ENCODE data around the gene SPRYD4.
"Not testable (repeated sequence)": the region's sequence is repeated elsewhere in the genome, so short reads cannot be mapped to it uniquely, and the experiment has no call there.

SPRYD4 gene

DNA sequence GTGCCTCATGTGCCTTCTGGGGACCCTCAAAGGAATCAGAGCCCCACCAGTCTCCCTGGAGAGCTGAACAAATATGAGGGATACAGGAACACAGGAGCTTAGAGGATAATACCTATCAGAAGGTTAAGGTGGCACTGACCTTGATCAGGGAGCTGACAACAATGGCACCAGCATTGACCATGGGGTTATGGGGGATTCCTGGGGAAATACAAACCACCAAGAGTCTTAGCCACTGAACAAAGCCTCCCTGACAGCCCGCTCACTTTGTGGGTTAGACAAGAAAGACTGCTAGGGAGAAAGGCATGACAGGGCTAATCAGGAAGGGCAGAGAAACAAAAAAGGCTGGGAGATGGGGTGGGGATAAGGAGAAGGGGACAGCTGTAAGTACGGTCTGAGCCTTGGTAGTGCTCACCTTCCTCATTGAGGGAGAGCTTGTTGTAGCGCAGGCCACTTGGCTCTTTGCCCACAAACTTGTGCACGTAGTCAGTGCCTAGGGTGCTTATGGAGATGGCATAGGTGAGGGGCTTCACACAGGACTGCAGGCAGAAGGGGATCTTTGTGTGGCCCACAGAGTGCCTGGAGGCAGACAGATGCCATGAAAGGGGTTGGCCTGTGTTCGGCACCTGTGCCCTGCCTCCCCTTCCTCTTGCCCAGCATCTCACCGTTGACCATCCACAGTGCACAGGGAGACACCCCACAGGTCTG is 9.3 kb downstream of the SPRYD4 start:
- DNase-seq: no peak

DNA sequence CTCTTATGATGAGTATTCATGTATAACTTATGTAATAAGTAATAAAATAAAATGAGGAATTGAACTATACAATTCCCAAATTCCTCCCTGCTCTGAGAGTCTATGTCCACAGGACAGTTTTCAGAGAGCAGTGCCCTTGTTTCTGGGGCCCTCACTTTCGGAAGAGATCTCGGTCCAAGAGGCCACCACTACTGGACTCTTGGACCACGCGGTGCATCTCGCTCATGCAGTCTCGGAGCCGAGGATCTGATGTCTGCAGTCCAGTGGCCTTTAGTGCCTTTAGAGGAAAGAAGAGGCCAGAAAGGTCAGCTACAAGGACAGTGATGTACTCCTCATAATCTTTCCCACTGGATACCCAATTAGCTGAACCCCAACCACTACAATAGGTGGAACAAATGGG is 11.2 kb downstream of the SPRYD4 start:
- no peak for DNase-seq

DNA sequence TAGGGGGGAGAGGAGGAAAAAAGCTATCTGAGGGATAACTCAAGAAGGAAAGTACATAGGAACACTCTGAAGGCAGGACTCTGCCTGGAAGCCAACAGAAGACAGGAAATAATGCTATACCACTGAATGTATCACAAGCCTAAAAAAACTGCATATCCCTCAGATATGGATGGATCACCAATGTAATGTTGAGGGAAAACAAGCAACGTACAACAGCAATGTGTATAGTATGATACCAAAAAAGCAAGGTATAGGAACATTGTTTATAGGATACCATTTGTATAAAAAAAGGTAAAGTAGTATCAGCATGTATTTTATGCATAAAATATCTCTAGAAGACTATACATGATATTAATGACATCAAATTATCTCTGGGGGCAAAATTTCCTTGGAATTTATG is 16.2 kb downstream of the SPRYD4 start:
- DNase-seq: no peak

- no peak for DNase-seq
These were observed 18.3 kb downstream of the SPRYD4 start for GRCh38 chr12:56486694-56487093.

- DNase-seq: peak; percentile 18
These were observed 19.2 kb downstream of the SPRYD4 start for GRCh38 chr12:56487448-56488040.

DNA sequence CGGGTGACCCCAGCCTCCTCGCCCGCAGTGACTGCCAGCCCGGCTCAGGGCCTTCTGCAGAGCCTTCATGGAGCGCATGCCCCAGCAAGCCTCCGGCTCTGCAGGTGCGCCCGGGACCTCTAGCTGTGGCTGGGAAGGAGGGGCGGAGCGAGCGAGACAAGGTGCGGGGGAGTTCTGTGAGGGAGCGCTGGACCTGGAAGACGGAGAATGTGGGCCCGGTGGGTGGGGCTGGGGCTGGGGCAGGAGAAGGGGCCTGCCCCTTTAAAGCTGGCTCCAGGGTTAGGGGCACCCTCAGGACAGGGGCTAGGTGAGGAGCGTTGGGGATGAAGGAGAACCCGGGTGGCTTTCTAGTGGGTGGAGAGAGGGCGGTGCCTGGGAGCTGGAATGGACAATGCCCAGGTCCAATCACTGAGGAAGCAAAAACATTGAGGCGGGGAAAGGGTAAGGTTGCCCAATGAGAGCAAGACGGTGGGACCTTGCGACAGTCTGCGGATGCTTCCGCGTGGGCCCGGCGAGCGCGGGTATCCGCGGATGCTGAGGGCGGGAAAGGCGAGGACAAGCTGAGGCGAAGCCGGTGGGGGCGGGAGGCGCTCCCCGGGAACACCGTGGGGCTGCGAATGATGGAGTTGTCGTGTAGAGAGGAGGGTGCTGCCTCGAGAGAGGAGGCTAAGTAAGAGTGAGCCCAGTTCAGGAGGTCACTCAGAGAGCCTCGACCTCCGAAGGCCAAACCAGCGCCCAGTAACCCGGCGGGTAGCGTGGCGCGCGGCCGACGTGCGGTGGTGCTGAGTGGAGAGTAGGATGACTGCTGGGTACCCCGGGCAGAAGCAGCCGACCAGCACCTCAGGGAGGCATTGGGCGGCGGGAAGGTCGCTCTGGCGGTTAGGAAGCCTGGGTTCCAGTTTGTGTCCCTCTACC is 19.9 kb downstream of the SPRYD4 start, which contains the start of gene GLS2:
TSS of gene GLS2 (minus strand) at position 121 of the 915 bp plus-strand sequence. CDS start at position 78, 43 bp downstream.
- peak; percentile 71 for DNase-seq

- no peak for DNase-seq
These were observed 22.0 kb downstream of the SPRYD4 start for GRCh38 chr12:56490360-56490759.

DNA sequence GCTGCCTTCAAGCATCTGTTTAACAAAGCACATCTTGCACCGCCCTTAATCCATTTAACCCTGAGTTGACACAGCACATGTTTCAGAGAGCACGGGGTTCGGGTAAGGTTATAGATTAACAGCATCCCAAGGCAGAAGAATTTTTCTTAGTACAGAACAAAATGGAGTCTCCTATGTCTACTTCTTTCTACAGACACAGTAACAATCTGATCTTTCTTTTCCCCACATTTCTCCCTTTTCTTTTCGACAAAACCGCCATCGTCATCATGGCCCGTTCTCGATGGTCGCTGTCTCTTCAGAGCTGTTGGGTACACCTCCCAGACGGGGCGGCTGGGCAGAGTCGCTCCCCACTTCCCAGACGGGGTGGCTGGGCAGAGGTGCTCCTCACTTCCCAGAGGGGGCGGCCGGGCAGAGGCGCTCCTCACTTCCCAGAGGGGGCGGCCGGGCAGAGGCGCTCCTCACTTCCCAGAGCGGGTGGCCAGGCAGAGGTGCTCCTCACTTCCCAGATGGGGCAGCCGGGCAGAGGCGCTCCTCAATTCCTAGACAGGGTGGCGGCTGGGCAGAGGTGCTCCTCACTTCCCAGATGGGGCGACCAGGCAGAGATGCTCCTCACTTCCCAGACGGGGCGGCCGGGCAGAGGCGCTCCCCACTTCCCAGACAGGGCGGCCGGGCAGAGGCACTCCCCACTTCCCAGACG is 25.2 kb downstream of the SPRYD4 start:
- DNase-seq: not testable (repeated sequence)

- DNase-seq: not testable (repeated sequence)
These were observed 25.7 kb downstream of the SPRYD4 start for GRCh38 chr12:56494106-56494415.

- DNase-seq: not testable (repeated sequence)
These were observed 26.1 kb downstream of the SPRYD4 start for GRCh38 chr12:56494481-56494880.

- DNase-seq: peak; percentile 38
These were observed 28.3 kb downstream of the SPRYD4 start for GRCh38 chr12:56496704-56497103.

GRCh38 chr12:56498126-56498902 is 29.9 kb downstream of the SPRYD4 start:
- not testable (repeated sequence) for DNase-seq

DNA sequence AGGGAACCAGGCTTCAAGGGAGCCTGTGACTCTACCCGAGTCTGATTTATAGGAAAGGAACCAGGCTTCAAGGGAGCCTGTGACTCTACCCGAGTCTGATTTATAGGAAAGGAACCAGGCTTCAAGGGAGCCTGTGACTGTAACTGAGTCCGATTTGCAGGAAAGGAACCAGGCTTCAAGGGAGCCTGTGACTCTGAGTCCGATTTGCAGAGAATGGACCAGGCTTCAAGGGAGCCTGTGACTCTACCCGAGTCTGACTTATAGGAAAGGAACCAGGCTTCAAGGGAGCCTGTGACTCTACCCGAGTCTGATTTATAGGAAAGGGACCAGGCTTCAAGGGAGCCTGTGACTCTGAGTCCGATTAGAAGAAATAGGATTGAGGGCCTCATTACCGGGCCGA is 31.1 kb downstream of the SPRYD4 start:
- not testable (repeated sequence) for DNase-seq

DNA sequence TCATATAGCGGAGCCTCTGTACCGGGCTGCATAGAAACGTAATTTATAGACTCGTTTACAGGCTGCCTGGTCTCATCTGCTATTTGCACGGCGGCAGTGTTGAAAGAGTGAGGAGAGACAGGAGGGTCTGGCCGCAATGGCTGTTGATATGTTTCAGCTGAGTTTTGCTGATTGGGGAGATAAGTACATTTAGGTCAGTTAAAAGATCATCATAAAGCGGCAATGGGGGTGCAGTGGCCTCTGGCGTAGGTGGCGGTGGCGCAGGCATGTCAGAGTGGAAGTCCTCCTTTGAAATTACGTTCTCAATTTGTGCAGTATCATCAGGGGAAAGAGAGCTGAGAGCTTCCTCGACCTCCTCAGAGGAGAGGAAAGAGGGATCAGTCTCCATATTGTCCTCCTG is 31.5 kb downstream of the SPRYD4 start:
- not testable (repeated sequence) for DNase-seq

DNA sequence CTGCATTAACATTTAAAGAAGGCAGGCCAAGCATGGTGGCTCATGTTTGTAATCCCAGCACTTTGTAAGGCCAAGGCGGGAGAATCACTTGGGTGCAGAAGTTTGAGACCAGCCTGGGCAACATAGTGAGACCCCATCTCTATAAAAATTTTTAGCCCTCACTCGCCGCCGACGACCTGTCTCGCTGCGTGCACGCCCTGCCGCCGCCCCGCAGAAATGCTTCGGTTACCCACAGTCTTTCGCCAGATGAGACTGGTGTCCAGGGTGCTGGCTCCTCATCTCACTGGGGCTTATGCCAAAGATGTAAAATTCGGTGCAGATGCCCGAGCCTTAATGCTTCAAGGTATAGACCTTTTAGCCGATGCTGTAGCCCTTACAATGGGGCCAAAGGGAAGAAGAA is 42.4 kb downstream of the SPRYD4 start:
- DNase-seq: no peak

DNA sequence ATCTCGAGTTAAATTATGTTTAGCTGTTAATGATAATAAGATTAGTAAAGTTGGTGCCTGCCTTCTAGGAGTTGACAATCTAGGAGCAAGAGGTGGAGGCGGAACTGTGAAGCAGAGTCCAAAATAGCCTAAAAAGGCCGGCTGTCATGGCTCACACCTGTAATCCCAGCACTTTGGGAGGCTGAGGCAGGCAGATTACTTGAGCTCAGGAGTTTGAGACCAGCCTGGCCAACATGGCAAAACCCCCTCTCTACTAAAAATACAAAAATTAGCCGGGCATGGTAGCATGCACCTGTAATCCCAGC is 45.6 kb downstream of the SPRYD4 start:
- not testable (repeated sequence) for DNase-seq

GRCh38 chr12:56517854-56518253 is 49.5 kb downstream of the SPRYD4 start:
- no peak for DNase-seq

- DNase-seq: no peak
These were observed 50.2 kb downstream of the SPRYD4 start for GRCh38 chr12:56518570-56518969.

DNA sequence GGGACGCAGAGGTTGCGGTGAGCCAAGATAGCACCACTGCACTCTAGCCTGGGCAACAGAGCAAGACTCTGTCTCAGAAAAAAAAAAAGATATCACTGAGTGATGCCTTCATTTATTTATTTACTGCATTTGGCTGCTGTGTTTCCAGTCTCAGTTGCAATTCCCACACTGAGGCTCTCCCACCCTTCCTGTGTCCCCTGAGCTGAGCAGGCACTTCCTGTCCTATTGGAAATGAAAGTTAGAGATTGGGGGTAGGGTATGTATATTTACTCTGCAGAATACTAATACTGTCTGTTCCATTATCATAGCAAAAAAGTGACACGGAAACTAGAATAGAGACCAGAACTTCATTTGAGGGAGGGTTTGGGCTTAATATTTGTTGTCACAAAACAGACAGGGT is 51.7 kb downstream of the SPRYD4 start:
- no peak for DNase-seq

DNA sequence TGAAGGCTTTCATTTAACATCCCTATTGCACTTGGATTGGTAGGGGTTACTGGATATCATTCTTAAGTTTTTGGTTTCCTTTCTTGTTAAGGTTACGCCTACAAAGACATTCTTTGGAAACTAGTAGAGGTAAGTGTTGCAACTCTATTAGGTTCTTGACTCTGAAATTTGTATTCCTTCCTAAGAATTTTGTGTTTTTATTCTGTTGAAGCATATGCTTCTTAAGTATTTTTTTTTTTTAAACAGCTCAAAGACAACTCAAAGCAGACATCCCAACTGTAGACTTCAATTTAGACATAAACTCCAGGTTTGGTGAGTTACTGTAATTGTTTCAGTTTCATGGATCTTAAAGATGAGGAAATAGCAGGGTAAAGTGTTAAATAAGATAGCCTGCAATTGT is 52.1 kb downstream of the SPRYD4 start:
- no peak for DNase-seq

- no peak for DNase-seq
These were observed 52.8 kb downstream of the SPRYD4 start for GRCh38 chr12:56521209-56521589.

DNA sequence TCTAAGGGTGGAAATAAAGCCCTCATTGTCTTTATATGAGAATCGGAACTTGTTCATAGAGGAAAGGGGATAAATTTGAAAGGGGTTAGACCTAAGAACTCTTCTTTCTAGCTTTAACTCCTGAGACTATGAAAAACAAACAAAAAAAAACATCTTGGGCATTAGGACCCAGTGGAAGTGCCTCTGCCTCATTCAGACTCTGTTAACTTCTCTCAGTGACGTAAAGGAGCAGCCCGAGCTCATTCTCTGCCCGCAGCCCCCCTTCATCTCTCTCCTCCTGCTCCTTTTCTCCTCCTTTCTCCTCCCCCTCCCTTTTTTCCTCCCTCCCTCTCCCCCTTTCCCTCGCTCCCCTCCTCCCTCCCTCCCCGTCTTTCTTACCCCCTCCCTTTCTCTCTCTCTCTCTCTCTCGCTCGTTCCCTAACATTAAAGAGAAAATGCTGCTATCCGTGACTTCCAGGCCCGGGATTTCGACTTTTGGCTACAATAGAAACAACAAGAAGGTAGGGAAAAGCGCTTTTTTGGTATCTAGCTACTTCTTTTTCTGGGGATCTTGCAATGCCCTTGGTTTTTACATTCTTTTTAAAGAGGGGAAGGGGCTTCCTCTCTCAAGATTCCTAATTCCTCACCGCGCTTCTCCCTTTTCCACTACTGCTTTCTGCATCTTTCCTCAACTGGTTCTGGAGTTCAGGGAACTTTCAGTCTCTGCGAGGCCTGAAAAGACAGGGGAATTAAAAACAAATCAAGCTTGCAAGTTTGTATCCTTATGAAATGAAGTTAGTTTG is 53.4 kb downstream of the SPRYD4 start, which contains the start of gene RBMS2:
TSS of gene RBMS2 (plus strand) at position 231 of the 782 bp plus-strand sequence. CDS start at position 435, 204 bp downstream.
- no peak for DNase-seq
